Ovary (tissue), 3 donors: ENCODE results near the gene STN1.

Experiments
- CTCF ChIP-seq, 3 donors: fragments of 450-650 bp in 2 of 3; fragments of 200-600 bp in 1 of 3; IDR thresholded peaks; one replicate each; pipeline versions ENCODE4 v1.5.1 to v1.8.0; 2016 to 2022; ENCODE audit warnings: antibody characterized with exemption in 3 of 3, mild to moderate bottlenecking in 1 of 3
- EP300 ChIP-seq: sonication (generic); formaldehyde crosslinking; IDR thresholded peaks from one replicate; pipeline ENCODE4 v1.6.1; 2017; ENCODE audit warnings: antibody characterized with exemption
- POLR2A ChIP-seq: fragments of 450-650 bp; IDR thresholded peaks from one replicate; pipeline ENCODE4 v1.6.1; 2017; ENCODE audit warnings: antibody characterized with exemption, mild to moderate bottlenecking, moderate library complexity
- donor health status: DM: no; HTN: no; CAD: no.

- TF ChIP-seq CTCF (IDR thresholded peaks at IDR 0.05) (no peak), POLR2A (no peak), EP300 (no peak)
Observed at GRCh38 chr10:103853428-103854264, 64.3 kb downstream of the STN1 start.
